GM12872 (cell line): Measurements from ENCODE around the gene SCUBE1.

Source experiments
- CTCF ChIP-seq: IDR thresholded peaks from 3 replicates; pipeline ENCODE4 v1.5.1; 2011; ENCODE audit warnings: low read depth, mild to moderate bottlenecking, low read length, moderate library complexity; ENCODE audit not compliant: insufficient read depth

The SCUBE1 gene

DNA sequence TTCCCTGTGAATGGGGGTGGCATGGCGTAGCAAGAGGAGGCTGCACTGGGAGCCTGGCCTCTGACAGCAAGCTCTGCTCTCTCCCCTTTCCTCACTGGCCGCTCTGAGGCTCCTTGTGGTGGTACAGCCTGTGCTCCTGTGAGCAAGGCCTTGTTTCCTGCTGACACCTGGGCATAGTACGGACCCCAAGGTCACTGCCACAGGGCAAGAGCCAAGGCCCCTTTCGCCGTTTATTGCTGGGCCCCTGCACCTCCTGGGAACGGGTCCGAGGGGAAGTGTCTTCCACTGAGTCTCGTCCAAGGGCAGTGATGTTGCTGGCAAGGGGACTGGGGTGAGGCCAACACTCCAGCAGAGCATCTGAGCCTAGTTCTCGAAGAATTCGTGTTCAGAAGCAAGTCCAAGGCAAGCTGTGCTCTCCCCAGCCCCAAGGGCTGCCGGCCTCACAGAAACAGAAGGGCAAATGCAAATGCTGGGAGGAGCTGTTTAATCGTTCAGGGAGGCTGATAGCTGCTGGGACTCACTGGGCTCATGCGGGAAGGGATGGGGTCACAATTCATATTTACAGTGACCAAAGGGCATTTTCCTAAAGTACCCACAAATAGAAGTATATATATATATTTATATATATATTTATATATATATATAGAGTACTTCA, 140.3 kb downstream of the SCUBE1 start:
- TF ChIP-seq CTCF = no peak

DNA sequence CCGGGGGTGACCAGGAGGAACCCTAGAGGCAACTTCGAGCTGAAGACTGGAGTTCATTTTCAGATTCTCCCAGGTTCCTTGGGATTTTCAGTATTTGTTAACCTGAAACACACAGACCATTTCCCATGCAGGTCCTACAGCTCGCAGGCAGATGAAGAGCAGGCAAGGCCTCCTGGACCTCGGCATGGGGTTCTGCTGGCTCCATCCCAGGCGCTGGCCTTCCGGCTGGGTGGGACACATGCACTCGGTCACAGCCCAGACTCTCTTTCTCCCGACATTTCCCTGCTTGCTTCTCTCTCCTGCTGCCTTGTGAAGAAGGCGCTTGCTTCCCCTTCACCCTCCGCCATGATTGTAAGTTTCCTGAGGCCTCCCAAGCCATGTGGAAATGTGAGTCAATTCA, 140.8 kb downstream of the SCUBE1 start:
- no peak for TF ChIP-seq CTCF

GRCh38 chr22:43201486-43202219, 141.5 kb downstream of the SCUBE1 start:
- no peak for TF ChIP-seq CTCF

GRCh38 chr22:43200555-43200954, 142.6 kb downstream of the SCUBE1 start:
- TF ChIP-seq CTCF = no peak

DNA sequence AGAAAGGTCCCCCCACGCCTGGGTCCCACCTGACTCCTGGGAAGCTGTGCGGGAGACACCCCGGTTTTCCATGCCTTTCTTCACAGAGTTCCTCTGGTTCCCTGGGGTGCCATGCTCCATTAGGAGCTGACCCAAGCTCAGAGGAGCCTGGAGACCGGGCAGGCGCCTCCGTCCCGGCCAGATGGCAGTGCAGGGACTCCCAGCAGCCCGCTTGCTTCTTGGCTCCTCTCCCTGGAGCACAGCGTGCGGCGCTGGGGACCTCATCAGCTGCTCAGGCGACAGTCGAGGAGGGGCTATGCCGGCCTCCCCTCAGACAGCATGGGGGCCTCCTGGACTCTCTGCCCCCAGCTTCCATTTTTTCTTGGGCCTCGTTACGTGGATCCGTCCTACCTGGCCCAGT, 143.1 kb downstream of the SCUBE1 start:
- TF ChIP-seq CTCF = no peak

DNA sequence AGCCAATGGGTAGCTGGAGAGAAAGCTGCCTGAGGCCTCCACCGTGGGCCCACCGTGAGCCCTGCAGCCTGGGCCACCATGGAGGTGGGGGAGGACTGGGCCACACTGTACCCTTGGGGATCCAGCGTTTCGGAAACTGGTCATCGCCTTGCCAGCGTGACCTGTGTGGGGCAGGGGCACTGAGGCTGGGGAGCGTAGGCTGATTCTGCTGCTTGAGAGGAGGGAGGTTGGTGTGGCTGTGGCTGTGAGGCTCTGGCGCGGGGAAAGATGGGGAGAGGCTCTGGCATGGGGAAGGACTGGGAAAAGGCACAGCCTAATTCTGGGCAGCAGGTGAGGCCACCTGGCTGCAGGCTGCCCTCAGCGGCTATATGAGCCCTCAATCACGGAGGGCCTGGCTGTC, 143.6 kb downstream of the SCUBE1 start:
- TF ChIP-seq CTCF = no peak

DNA sequence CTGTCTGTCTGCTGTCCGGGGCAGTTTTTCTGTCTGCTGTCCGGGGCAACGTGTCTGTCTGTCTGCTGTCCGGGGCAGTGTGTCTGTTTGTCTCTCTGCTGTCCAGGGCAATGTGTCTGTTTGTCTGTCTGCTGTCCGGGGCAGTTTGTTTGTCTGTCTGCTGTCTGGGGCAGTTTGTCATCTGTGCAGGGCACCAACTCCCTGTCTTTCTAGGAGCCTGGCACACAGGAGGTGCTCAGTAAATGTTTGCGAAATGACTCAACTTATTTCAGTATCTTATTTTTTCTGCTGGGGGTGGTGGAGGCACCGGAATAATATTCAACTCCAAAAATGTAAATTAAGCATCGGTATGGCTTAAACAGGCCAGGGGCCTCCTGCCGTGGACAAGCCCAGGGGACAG, 144.2 kb downstream of the SCUBE1 start:
- no peak for TF ChIP-seq CTCF
